Neural crest cell (in vitro differentiated cells): ENCODE measurements around the gene KCNK13. TPM values are rescaled to one million over a fixed set of nuclear protein-coding genes. Genes with fewer than 3 reads are reported as not detected.
"Not testable (repeated sequence)": the region's sequence is repeated elsewhere in the genome, so short reads cannot be mapped to it uniquely, and the experiment has no call there.

Source experiments
- DNase-seq: peaks from one replicate; pipeline ENCODE4 v3.0.0; 2021; ENCODE audit warnings: low read depth, mixed read lengths, low spot score
- H3K27ac Mint-ChIP-seq: one replicate; pipeline ENCODE4 v1.8.0; 2021; ENCODE audit warnings: mild to moderate bottlenecking, mixed read lengths; ENCODE audit not compliant: unreplicated experiment
- H3K27me3 Mint-ChIP-seq: 2 replicates; pipeline ENCODE4 v1.8.0; 2021; ENCODE audit warnings: low read depth, mild to moderate bottlenecking, mixed read lengths
- H3K36me3 Mint-ChIP-seq: 2 replicates; pipeline ENCODE4 v1.8.0; 2021; ENCODE audit warnings: low read depth, mild to moderate bottlenecking, mixed read lengths
- H3K4me1 Mint-ChIP-seq: 2 replicates; pipeline ENCODE4 v1.8.0; 2021; ENCODE audit warnings: mixed read lengths
- H3K4me3 Mint-ChIP-seq: one replicate; pipeline ENCODE4 v1.8.0; 2021; ENCODE audit warnings: mild to moderate bottlenecking, mixed read lengths
- H3K9me3 Mint-ChIP-seq: 2 replicates; pipeline ENCODE4 v1.8.0; 2021; ENCODE audit warnings: mixed read lengths
- CTCF ChIP-seq: fragments of 200-600 bp; sonication (generic); conservative IDR thresholded peaks from 2 replicates; pipeline ENCODE4 v1.5.0; 2021; ENCODE audit warnings: antibody characterized with exemption, mild to moderate bottlenecking
- total RNA-seq: library from RNA; stranded (reverse); gene quantifications from 2 replicates; pipeline ENCODE4 v1.2.1, GENCODE V29; 2021

KCNK13 gene
- total RNA-seq, 1 donor from 2014 or later: not detected

DNA sequence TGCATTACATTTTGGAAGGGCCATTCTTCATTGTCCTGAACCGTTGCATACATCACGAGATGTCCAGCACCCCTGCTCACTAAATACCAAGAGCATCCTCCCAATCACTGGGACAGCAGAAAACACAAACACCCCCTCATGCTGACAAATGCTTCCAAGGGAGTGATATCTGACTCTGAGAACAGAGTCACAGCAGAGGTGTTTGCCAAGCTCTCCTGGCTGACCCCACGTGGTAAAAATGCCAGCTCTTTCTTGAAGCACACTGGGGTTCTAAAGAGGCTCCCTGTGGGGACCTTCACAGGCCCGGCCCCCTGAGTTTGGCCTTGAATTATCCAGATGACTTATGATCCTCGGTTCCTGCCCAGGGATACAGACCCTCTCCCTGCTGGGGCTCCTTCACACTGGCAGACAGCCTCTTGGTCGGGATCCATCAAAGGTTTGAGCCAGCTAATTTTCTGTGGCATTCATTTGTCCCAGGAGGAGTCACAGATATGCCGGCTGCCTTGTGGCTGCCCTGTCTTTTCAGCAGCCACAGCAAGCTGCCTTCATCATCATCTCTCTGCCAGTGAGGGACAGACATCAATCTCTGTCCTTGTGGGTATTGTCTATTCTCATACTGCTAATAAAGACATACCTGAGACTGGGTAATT lies 151.4 kb downstream of the KCNK13 start:
- no peak overlapping the region for H3K27ac Mint-ChIP-seq
- no peak for TF ChIP-seq CTCF

GRCh38 chr14:90228478-90228877 lies 166.7 kb downstream of the KCNK13 start:
- Mint-ChIP-seq H3K36me3 (no peaks in the 10 kb centered on the region), H3K27me3 (peaks cover 36% of the 10 kb centered on the region), H3K27ac (no peak overlapping the region), H3K4me1 (no peaks in the 10 kb centered on the region), H3K9me3 (peaks cover 9% of the 10 kb centered on the region), H3K4me3 (no peak overlapping the region)
- no peak for DNase-seq
- no peak for TF ChIP-seq CTCF

More for the DNA sequence above, 151.4 kb downstream of the KCNK13 start:
- no peaks in the 10 kb centered on the region for H3K4me1 Mint-ChIP-seq
- no peak overlapping the region for H3K4me3 Mint-ChIP-seq
- H3K9me3 Mint-ChIP-seq: peaks cover 6% of the 10 kb centered on the region
- H3K36me3 Mint-ChIP-seq: peaks cover 2% of the 10 kb centered on the region
- H3K27me3 Mint-ChIP-seq: peaks cover 32% of the 10 kb centered on the region
- no peak for DNase-seq

GRCh38 chr14:90229942-90230341 lies 168.1 kb downstream of the KCNK13 start:
- H3K9me3 Mint-ChIP-seq, DNase-seq: not testable (repeated sequence)
- peaks cover 35% of the 10 kb centered on the region for H3K27me3 Mint-ChIP-seq

More at GRCh38 chr14:90229942-90230341, 168.1 kb downstream of the KCNK13 start:
- H3K27ac Mint-ChIP-seq, H3K4me1 Mint-ChIP-seq, H3K36me3 Mint-ChIP-seq, H3K4me3 Mint-ChIP-seq: not testable (repeated sequence)

Other genes with a start within 250 kb of the KCNK13 start
- gene EFCAB11, start 107.3 kb upstream of the KCNK13 start, total RNA-seq: 14.8 and 15.4 TPM in 2 replicates
- 54.3 and 62.8 TPM in 2 replicates for gene TDP1, start 106.1 kb upstream of the KCNK13 start, total RNA-seq
- 105 and 114 TPM in 2 replicates for gene PSMC1, start 194.6 kb downstream of the KCNK13 start, total RNA-seq